Activated CD8-positive, alpha-beta T cell treated with anti-CD3 and anti-CD28 coated beads for 36 hours (primary cell): ENCODE data around the gene PIK3R4. TPM values are rescaled to one million over a fixed set of nuclear protein-coding genes. Genes with fewer than 3 reads are reported as not detected.

ENCODE experiments used
- ATAC-seq: fragments of 200-7000 bp; cut with Tn5 transposase; one replicate; pipeline ENCODE4 v1.10.0; 2021; ENCODE audit warnings: mild to moderate bottlenecking, moderate library complexity
- CTCF ChIA-PET: fragments of 350-600 bp; sonication (Branson Sonifier 250); formaldehyde crosslinking; loops from one replicate; lab custom pipeline; 2021; ENCODE audit warnings: antibody characterized with exemption; lab: Charles Lee
- POLR2A ChIA-PET: fragments of 350-600 bp; sonication (Branson Sonifier 250); formaldehyde crosslinking; loops from one replicate; lab custom pipeline; 2021; ENCODE audit warnings: antibody characterized with exemption; lab: Charles Lee
- DNase-seq: peaks from one replicate; pipeline ENCODE4 v3.0.0-alpha.2; 2020
- H3K27ac Mint-ChIP-seq: one replicate; pipeline ENCODE4 v1.8.0; 2021; ENCODE audit warnings: mild to moderate bottlenecking, mixed read lengths
- H3K27me3 Mint-ChIP-seq: one replicate; pipeline ENCODE4 v1.8.0; 2021; ENCODE audit warnings: mixed read lengths
- H3K36me3 Mint-ChIP-seq: one replicate; pipeline ENCODE4 v1.8.0; 2021; ENCODE audit warnings: low read depth, mixed read lengths
- H3K4me1 Mint-ChIP-seq: one replicate; pipeline ENCODE4 v1.8.0; 2021; ENCODE audit warnings: low read depth, mixed read lengths
- H3K4me3 Mint-ChIP-seq: one replicate; pipeline ENCODE4 v1.8.0; 2021; ENCODE audit warnings: mild to moderate bottlenecking, moderate library complexity, mixed read lengths
- H3K9me3 Mint-ChIP-seq: one replicate; pipeline ENCODE4 v1.8.0; 2021; ENCODE audit warnings: mixed read lengths
- intact Hi-C: fragments of 100-400 bp; cut with micrococcal nuclease; formaldehyde crosslinking; loops from one replicate; pipeline ENCODE4 v1.10.0; 2022
- total RNA-seq, 2 experiments: library from RNA; stranded (reverse); gene quantifications; one replicate each; pipeline ENCODE4 v1.2.3, GENCODE V29; 2021
- TF ChIP-seq, protein P1 (sequence below): fragments of 200-600 bp; IDR thresholded peaks from one replicate; pipeline ENCODE4 v1.8.0; 2022; ENCODE audit warnings: antibody characterized with exemption, mild to moderate bottlenecking

Gene PIK3R4
- total RNA-seq, 2 experiments from 2014 or later, result 27.4 to 28.4 TPM

DNA sequence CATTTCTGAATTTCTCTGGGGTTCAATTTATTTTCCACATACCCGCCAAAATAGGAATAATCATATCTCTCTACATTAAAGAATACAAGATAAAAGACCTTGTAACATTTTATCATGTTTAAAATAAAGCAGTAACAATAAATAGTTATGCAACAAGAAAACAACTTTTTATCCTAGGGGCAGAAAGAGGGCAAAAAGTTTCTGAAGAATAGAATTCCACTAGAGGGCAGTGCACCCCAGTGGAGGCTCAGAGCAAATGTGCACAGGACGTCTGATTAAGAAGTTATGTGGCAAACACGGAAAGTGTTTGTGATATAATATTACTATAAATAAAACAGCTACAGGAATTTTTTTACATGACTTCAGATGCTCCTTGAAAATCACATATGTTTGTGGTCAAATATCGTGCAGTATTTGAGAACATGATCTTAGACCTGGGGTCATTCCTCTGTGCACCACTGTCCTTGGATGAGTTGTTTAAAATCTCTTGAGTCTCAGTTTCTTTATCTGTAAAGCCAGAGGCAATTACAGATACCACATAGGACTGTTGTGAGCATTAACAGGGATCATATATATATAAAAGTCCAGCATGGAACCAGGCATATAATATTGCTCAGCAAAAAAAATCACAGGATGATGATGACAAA, 13.2 kb upstream of the PIK3R4 start:
- H3K9me3 Mint-ChIP-seq, result no peaks in the 10 kb centered on the region
- POLR2A ChIA-PET, result interaction anchor here (1.0 to 2.2 kb wide), 2 partner anchors 9 to 134 kb away, joined by 3 to 6 read pairs; partner anchors contain the start of gene ATP2C1
- H3K27ac Mint-ChIP-seq, result no peak overlapping the region
- H3K4me1 Mint-ChIP-seq, result no peaks in the 10 kb centered on the region
- intact Hi-C loops, result loop anchor here (1.0 kb wide), 1 partner anchor 133 kb away; no protein-coding TSS in a partner anchor
- H3K36me3 Mint-ChIP-seq, result no peaks in the 10 kb centered on the region
- H3K27me3 Mint-ChIP-seq, result peaks cover 2% of the 10 kb centered on the region
- CTCF ChIA-PET, result interaction anchor here (0.6 to 5.4 kb wide), 33 partner anchors 9 to 265 kb away, joined by 3 to 125 read pairs (median 4); partner anchors contain the start of gene ATP2C1
- no peak overlapping the region for H3K4me3 Mint-ChIP-seq
- ATAC-seq (peak; percentile 78), DNase-seq (peak; percentile 75)
- TF ChIP-seq, protein P1, sequence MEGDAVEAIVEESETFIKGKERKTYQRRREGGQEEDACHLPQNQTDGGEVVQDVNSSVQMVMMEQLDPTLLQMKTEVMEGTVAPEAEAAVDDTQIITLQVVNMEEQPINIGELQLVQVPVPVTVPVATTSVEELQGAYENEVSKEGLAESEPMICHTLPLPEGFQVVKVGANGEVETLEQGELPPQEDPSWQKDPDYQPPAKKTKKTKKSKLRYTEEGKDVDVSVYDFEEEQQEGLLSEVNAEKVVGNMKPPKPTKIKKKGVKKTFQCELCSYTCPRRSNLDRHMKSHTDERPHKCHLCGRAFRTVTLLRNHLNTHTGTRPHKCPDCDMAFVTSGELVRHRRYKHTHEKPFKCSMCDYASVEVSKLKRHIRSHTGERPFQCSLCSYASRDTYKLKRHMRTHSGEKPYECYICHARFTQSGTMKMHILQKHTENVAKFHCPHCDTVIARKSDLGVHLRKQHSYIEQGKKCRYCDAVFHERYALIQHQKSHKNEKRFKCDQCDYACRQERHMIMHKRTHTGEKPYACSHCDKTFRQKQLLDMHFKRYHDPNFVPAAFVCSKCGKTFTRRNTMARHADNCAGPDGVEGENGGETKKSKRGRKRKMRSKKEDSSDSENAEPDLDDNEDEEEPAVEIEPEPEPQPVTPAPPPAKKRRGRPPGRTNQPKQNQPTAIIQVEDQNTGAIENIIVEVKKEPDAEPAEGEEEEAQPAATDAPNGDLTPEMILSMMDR, result peak; percentile 84

DNA sequence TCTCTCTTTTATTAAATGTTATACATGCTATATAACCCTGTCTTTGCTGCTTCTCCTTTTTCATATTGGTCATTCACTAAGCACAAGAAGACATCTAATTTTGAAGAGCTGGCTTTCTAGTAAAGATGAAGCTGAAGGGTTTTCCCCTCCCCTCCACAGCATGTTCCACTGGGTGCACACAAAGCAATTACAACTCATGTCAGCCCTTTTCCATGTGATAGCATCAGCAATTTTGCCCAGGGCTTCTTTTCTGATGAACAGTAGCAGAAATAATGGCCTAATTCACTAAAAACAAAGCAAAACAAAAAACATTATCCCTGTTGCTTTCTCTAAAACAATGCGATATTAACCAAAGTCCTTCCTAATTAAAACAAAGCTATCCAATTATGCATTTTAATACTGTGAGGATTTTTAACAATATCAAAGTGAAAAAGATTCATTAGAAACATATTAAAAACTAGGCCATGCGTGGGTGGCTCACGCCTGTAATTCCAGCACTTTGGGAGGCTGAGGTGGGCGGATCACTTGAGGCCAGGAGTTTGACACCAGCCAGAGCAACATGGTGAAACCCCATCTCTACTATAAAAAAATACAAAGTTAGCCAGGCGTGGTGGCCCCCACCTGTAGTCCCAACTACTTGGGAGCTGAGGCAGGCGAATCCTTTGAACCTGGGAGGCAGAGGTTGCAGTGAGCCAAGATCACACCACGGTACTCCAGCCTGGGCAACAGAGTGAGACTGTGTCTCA, 12.2 kb upstream of the PIK3R4 start:
- Mint-ChIP-seq H3K4me3 (no peak overlapping the region), H3K27ac (no peak overlapping the region), H3K9me3 (no peaks in the 10 kb centered on the region), H3K4me1 (no peaks in the 10 kb centered on the region), H3K36me3 (no peaks in the 10 kb centered on the region), H3K27me3 (peaks cover 1% of the 10 kb centered on the region)
- CTCF ChIA-PET, result interaction anchor here (0.8 to 5.4 kb wide), 12 partner anchors 8 to 266 kb away, joined by 3 to 125 read pairs (median 6); partner anchors contain the start of gene ATP2C1
- TF ChIP-seq, protein P1, result no peak
- DNase-seq, result no peak
- no peak for ATAC-seq
- intact Hi-C loops, result loop anchor here (1.0 kb wide), 1 partner anchor 135 kb away; no protein-coding TSS in a partner anchor
- POLR2A ChIA-PET, result interaction anchor here (1.0 to 2.2 kb wide), 2 partner anchors 135 to 257 kb away, joined by 3 to 6 read pairs; partner anchors contain the start of gene ATP2C1

DNA sequence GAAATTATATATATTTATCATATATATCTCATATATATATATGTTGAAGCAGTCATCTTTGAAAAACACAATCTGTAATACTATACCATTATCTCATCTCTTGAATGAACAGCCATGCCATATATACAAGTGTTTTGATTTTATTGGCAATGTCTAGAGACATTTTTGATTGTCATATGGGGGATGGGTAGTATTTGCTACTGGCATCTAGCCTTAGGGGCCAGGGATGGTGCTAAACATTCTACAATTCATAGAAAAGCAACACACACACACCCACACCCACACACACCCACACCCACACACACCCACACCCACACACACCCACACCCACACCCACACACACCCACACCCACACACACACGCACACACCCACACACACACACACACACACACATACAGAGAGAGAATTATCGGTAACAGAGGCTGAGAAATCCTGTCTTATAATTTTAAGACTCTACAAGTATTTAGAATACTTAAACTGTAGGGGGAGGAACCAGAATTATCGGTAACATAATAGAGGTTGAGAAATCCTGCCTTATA, 11.1 kb upstream of the PIK3R4 start:
- ATAC-seq (no peak), DNase-seq (no peak)
- H3K27me3 Mint-ChIP-seq, result no peaks in the 10 kb centered on the region
- ChIA-PET POLR2A (no interaction called here), CTCF (interaction anchor here (0.8 to 5.4 kb wide), 3 partner anchors 10 to 136 kb away, joined by 3 to 125 read pairs (median 8); partner anchors contain the start of gene ATP2C1)
- no peaks in the 10 kb centered on the region for H3K9me3 Mint-ChIP-seq
- intact Hi-C loops, result no loop called here
- H3K27ac Mint-ChIP-seq, result no peak overlapping the region
- no peak overlapping the region for H3K4me3 Mint-ChIP-seq
- H3K4me1 Mint-ChIP-seq, result no peaks in the 10 kb centered on the region
- no peaks in the 10 kb centered on the region for H3K36me3 Mint-ChIP-seq
- TF ChIP-seq, protein P1, result no peak

DNA sequence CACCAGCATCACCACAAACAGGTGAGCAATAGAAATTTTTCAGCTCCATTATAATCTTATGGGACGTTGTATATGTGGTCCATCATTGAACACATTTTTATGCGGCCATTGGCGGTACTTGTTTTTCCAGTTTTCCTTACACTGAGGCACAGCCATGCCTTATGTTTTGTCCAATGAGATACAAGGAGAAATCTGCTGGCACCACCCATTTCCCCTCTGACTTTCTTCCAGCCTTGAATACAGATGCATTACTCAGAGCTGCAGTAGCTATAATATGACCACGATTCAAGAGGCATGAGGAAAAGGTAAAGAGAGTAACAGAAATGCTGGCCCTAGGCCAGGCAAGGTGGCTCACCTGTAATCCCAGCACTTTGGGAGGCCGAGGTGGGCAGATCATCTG, 9.0 kb upstream of the PIK3R4 start:
- H3K4me1 Mint-ChIP-seq, result no peaks in the 10 kb centered on the region
- intact Hi-C loops, result no loop called here
- no peaks in the 10 kb centered on the region for H3K36me3 Mint-ChIP-seq
- TF ChIP-seq, protein P1, result no peak
- no peaks in the 10 kb centered on the region for H3K27me3 Mint-ChIP-seq
- H3K4me3 Mint-ChIP-seq, result no peak overlapping the region
- no peak for DNase-seq
- H3K9me3 Mint-ChIP-seq, result no peaks in the 10 kb centered on the region
- no peak for ATAC-seq
- CTCF ChIA-PET, result interaction anchor here (1.6 kb wide), 1 partner anchor 138 kb away, joined by 7 read pairs; the partner anchor contains the start of gene ATP2C1
- POLR2A ChIA-PET, result interaction anchor here (0.6 to 1.1 kb wide), 2 partner anchors 30 to 138 kb away, joined by 3 read pairs; partner anchors contain the start of gene ATP2C1
- H3K27ac Mint-ChIP-seq, result no peak overlapping the region
